Measurements from ENCODE around the gene DDX4.

- TF ChIP-seq ZNF501 (tag by site-specific recombination; IDR thresholded peaks at IDR 0.05), result no peak
- TF ChIP-seq, protein P1, sequence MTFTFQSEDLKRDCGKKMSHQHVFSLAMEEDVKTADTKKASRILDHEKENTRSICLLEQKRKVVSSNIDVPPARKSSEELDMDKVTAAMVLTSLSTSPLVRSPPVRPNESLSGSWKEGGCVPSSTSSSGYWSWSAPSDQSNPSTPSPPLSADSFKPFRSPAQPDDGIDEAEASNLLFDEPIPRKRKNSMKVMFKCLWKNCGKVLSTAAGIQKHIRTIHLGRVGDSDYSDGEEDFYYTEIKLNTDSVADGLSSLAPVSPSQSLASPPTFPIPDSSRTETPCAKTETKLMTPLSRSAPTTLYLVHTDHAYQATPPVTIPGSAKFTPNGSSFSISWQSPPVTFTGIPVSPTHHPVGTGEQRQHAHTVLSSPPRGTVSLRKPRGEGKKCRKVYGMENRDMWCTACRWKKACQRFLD (tag by site-specific recombination; IDR thresholded peaks at IDR 0.05), result no peak
- no peak for TF ChIP-seq ZNF639 (tag by site-specific recombination; IDR thresholded peaks at IDR 0.05)
- TF ChIP-seq ZNF426 (tag by site-specific recombination; IDR thresholded peaks at IDR 0.05), result no peak
- TF ChIP-seq, protein P2, sequence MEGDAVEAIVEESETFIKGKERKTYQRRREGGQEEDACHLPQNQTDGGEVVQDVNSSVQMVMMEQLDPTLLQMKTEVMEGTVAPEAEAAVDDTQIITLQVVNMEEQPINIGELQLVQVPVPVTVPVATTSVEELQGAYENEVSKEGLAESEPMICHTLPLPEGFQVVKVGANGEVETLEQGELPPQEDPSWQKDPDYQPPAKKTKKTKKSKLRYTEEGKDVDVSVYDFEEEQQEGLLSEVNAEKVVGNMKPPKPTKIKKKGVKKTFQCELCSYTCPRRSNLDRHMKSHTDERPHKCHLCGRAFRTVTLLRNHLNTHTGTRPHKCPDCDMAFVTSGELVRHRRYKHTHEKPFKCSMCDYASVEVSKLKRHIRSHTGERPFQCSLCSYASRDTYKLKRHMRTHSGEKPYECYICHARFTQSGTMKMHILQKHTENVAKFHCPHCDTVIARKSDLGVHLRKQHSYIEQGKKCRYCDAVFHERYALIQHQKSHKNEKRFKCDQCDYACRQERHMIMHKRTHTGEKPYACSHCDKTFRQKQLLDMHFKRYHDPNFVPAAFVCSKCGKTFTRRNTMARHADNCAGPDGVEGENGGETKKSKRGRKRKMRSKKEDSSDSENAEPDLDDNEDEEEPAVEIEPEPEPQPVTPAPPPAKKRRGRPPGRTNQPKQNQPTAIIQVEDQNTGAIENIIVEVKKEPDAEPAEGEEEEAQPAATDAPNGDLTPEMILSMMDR (tag by site-specific recombination; IDR thresholded peaks at IDR 0.05), result no peak
- TF ChIP-seq, protein P3, sequence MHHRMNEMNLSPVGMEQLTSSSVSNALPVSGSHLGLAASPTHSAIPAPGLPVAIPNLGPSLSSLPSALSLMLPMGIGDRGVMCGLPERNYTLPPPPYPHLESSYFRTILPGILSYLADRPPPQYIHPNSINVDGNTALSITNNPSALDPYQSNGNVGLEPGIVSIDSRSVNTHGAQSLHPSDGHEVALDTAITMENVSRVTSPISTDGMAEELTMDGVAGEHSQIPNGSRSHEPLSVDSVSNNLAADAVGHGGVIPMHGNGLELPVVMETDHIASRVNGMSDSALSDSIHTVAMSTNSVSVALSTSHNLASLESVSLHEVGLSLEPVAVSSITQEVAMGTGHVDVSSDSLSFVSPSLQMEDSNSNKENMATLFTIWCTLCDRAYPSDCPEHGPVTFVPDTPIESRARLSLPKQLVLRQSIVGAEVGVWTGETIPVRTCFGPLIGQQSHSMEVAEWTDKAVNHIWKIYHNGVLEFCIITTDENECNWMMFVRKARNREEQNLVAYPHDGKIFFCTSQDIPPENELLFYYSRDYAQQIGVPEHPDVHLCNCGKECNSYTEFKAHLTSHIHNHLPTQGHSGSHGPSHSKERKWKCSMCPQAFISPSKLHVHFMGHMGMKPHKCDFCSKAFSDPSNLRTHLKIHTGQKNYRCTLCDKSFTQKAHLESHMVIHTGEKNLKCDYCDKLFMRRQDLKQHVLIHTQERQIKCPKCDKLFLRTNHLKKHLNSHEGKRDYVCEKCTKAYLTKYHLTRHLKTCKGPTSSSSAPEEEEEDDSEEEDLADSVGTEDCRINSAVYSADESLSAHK (tag by site-specific recombination; IDR thresholded peaks at IDR 0.05), result no peak
Measured at GRCh38 chr5:55763746-55764420, 26.0 kb downstream of the DDX4 start.

Data from HEK293 (cell line).